Activated naive CD8-positive, alpha-beta T cell treated with anti-CD3 and anti-CD28 coated beads, Interleukin-2, amount 50 U/mL, for 24 hours (primary cell): Measurements from ENCODE around the gene NPR1.

ENCODE experiments used
- ATAC-seq: fragments of 150-1000 bp; cut with Tn5 transposase; one replicate; pipeline ENCODE4 v1.10.0; 2021
- DNase-seq: peaks from one replicate; pipeline ENCODE4 v3.0.0; 2021
- H3K27ac Mint-ChIP-seq: one replicate; pipeline ENCODE4 v1.8.0; 2021; ENCODE audit warnings: mild to moderate bottlenecking, mixed read lengths
- H3K27me3 Mint-ChIP-seq: one replicate; pipeline ENCODE4 v1.8.0; 2021; ENCODE audit warnings: mixed read lengths
- H3K36me3 Mint-ChIP-seq: one replicate; pipeline ENCODE4 v1.8.0; 2021; ENCODE audit warnings: low read depth, mixed read lengths
- H3K4me1 Mint-ChIP-seq: one replicate; pipeline ENCODE4 v1.8.0; 2021; ENCODE audit warnings: mixed read lengths
- H3K4me3 Mint-ChIP-seq: one replicate; pipeline ENCODE4 v1.8.0; 2021; ENCODE audit warnings: mild to moderate bottlenecking, moderate library complexity, mixed read lengths
- H3K9me3 Mint-ChIP-seq: one replicate; pipeline ENCODE4 v1.8.0; 2021; ENCODE audit warnings: mixed read lengths

NPR1 gene

GRCh38 chr1:153684892-153685291 lies 6.4 kb downstream of the NPR1 start:
- Mint-ChIP-seq H3K4me1 (no peaks in the 10 kb centered on the region), H3K27me3 (peaks cover 28% of the 10 kb centered on the region), H3K9me3 (no peaks in the 10 kb centered on the region), H3K36me3 (no peaks in the 10 kb centered on the region), H3K4me3 (no peak overlapping the region), H3K27ac (no peak overlapping the region)
- no peak for ATAC-seq
- no peak for DNase-seq

- no peak overlapping the region for H3K27ac Mint-ChIP-seq
- no peaks in the 10 kb centered on the region for H3K4me1 Mint-ChIP-seq
- ATAC-seq (no peak), DNase-seq (no peak)
- no peaks in the 10 kb centered on the region for H3K36me3 Mint-ChIP-seq
- peaks cover 20% of the 10 kb centered on the region for H3K27me3 Mint-ChIP-seq
- H3K4me3 Mint-ChIP-seq: no peak overlapping the region
- no peaks in the 10 kb centered on the region for H3K9me3 Mint-ChIP-seq
Observed at GRCh38 chr1:153685544-153686340, 7.3 kb downstream of the NPR1 start.

GRCh38 chr1:153687346-153688125 lies 9.0 kb downstream of the NPR1 start:
- H3K27me3 Mint-ChIP-seq: peaks cover 6% of the 10 kb centered on the region
- no peaks in the 10 kb centered on the region for H3K9me3 Mint-ChIP-seq
- H3K27ac Mint-ChIP-seq: no peak overlapping the region
- H3K4me1 Mint-ChIP-seq: peaks cover 3% of the 10 kb centered on the region
- DNase-seq (no peak), ATAC-seq (no peak)
- H3K4me3 Mint-ChIP-seq: no peak overlapping the region
- no peaks in the 10 kb centered on the region for H3K36me3 Mint-ChIP-seq

- DNase-seq (no peak), ATAC-seq (no peak)
- H3K4me3 Mint-ChIP-seq: no peak overlapping the region
- H3K9me3 Mint-ChIP-seq: no peaks in the 10 kb centered on the region
- no peak overlapping the region for H3K27ac Mint-ChIP-seq
- H3K27me3 Mint-ChIP-seq: peaks cover 4% of the 10 kb centered on the region
- H3K36me3 Mint-ChIP-seq: no peaks in the 10 kb centered on the region
- H3K4me1 Mint-ChIP-seq: peaks cover 3% of the 10 kb centered on the region
Observed at GRCh38 chr1:153688276-153688675, 9.8 kb downstream of the NPR1 start.

- Mint-ChIP-seq H3K36me3 (no peaks in the 10 kb centered on the region), H3K4me3 (no peak overlapping the region), H3K4me1 (peaks cover 3% of the 10 kb centered on the region), H3K27me3 (peaks cover 3% of the 10 kb centered on the region), H3K9me3 (no peaks in the 10 kb centered on the region), H3K27ac (no peak overlapping the region)
- ATAC-seq (no peak), DNase-seq (no peak)
Observed at GRCh38 chr1:153688736-153689328, 10.3 kb downstream of the NPR1 start.

GRCh38 chr1:153693466-153693865 lies 15.0 kb downstream of the NPR1 start:
- H3K27me3 Mint-ChIP-seq: peaks cover 2% of the 10 kb centered on the region
- no peaks in the 10 kb centered on the region for H3K36me3 Mint-ChIP-seq
- no peak for DNase-seq
- no peak overlapping the region for H3K4me3 Mint-ChIP-seq
- H3K27ac Mint-ChIP-seq: no peak overlapping the region
- H3K4me1 Mint-ChIP-seq: peaks cover 8% of the 10 kb centered on the region
- ATAC-seq: no peak
- no peaks in the 10 kb centered on the region for H3K9me3 Mint-ChIP-seq

GRCh38 chr1:153696741-153697140 lies 18.3 kb downstream of the NPR1 start:
- Mint-ChIP-seq H3K27me3 (peaks cover 2% of the 10 kb centered on the region), H3K27ac (no peak overlapping the region), H3K4me3 (no peak overlapping the region), H3K4me1 (peaks cover 4% of the 10 kb centered on the region), H3K9me3 (no peaks in the 10 kb centered on the region), H3K36me3 (no peaks in the 10 kb centered on the region)
- ATAC-seq (no peak), DNase-seq (no peak)

GRCh38 chr1:153697191-153698019 lies 18.9 kb downstream of the NPR1 start:
- Mint-ChIP-seq H3K27me3 (peaks cover 2% of the 10 kb centered on the region), H3K27ac (no peak overlapping the region), H3K9me3 (no peaks in the 10 kb centered on the region), H3K4me3 (no peak overlapping the region), H3K4me1 (peaks cover 4% of the 10 kb centered on the region), H3K36me3 (no peaks in the 10 kb centered on the region)
- DNase-seq (no peak), ATAC-seq (no peak)

- Mint-ChIP-seq H3K36me3 (no peaks in the 10 kb centered on the region), H3K27me3 (peaks cover 2% of the 10 kb centered on the region), H3K4me1 (peaks cover 4% of the 10 kb centered on the region), H3K4me3 (no peak overlapping the region), H3K9me3 (no peaks in the 10 kb centered on the region), H3K27ac (no peak overlapping the region)
- DNase-seq (no peak), ATAC-seq (no peak)
Observed at GRCh38 chr1:153698020-153698922, 19.8 kb downstream of the NPR1 start.

GRCh38 chr1:153698923-153699714 lies 20.6 kb downstream of the NPR1 start:
- Mint-ChIP-seq H3K4me1 (peaks cover 4% of the 10 kb centered on the region), H3K4me3 (no peak overlapping the region), H3K36me3 (no peaks in the 10 kb centered on the region), H3K27me3 (peaks cover 2% of the 10 kb centered on the region), H3K9me3 (no peaks in the 10 kb centered on the region), H3K27ac (no peak overlapping the region)
- DNase-seq (no peak), ATAC-seq (no peak)

- Mint-ChIP-seq H3K27me3 (peaks cover 2% of the 10 kb centered on the region), H3K27ac (no peak overlapping the region), H3K4me3 (no peak overlapping the region), H3K36me3 (no peaks in the 10 kb centered on the region), H3K9me3 (no peaks in the 10 kb centered on the region), H3K4me1 (peaks cover 4% of the 10 kb centered on the region)
- DNase-seq (no peak), ATAC-seq (no peak)
Observed at GRCh38 chr1:153699768-153700167, 21.3 kb downstream of the NPR1 start.

GRCh38 chr1:153705484-153705883 lies 27.0 kb downstream of the NPR1 start:
- H3K4me1 Mint-ChIP-seq: no peaks in the 10 kb centered on the region
- ATAC-seq: no peak
- H3K27ac Mint-ChIP-seq: no peak overlapping the region

GRCh38 chr1:153711026-153711425 lies 32.5 kb downstream of the NPR1 start:
- H3K4me1 Mint-ChIP-seq: no peaks in the 10 kb centered on the region

More at GRCh38 chr1:153705484-153705883, 27.0 kb downstream of the NPR1 start:
- Mint-ChIP-seq H3K4me3 (no peak overlapping the region), H3K27me3 (no peaks in the 10 kb centered on the region), H3K36me3 (no peaks in the 10 kb centered on the region), H3K9me3 (no peaks in the 10 kb centered on the region)
- DNase-seq: no peak

More at GRCh38 chr1:153711026-153711425, 32.5 kb downstream of the NPR1 start:
- H3K4me3 Mint-ChIP-seq: no peak overlapping the region
- no peak overlapping the region for H3K27ac Mint-ChIP-seq
- ATAC-seq (no peak), DNase-seq (no peak)
- H3K9me3 Mint-ChIP-seq: no peaks in the 10 kb centered on the region
- H3K27me3 Mint-ChIP-seq: peaks cover 4% of the 10 kb centered on the region
- H3K36me3 Mint-ChIP-seq: no peaks in the 10 kb centered on the region
